Activated CD4-positive, alpha-beta memory T cell treated with anti-CD3 and anti-CD28 coated beads, Interleukin-2, amount 10 ng/mL, durations not matched to agents 7 days and 5 days (primary cell): ENCODE data around the gene BNIP2. TPM values are rescaled to one million over a fixed set of nuclear protein-coding genes. Genes with fewer than 3 reads are reported as not detected.

Experiments
- CTCF ChIA-PET: fragments of 350-600 bp; sonication (Branson Sonifier 250); formaldehyde crosslinking; loops from one replicate; lab custom pipeline; 2021; ENCODE audit warnings: antibody characterized with exemption, inconsistent platforms; lab: Charles Lee
- POLR2A ChIA-PET: fragments of 350-600 bp; sonication (Branson Sonifier 250); formaldehyde crosslinking; loops from one replicate; lab custom pipeline; 2021; ENCODE audit warnings: antibody characterized with exemption; lab: Charles Lee
- DNase-seq: peaks from one replicate; pipeline ENCODE4 v3.0.0-alpha.2; 2020
- H3K27ac Mint-ChIP-seq: one replicate; pipeline ENCODE4 v1.8.0; 2021; ENCODE audit warnings: mild to moderate bottlenecking, mixed read lengths
- H3K27me3 Mint-ChIP-seq: one replicate; pipeline ENCODE4 v1.8.0; 2021; ENCODE audit warnings: mixed read lengths
- H3K36me3 Mint-ChIP-seq: one replicate; pipeline ENCODE4 v1.8.0; 2021; ENCODE audit warnings: low read depth, mixed read lengths
- H3K4me1 Mint-ChIP-seq: one replicate; pipeline ENCODE4 v1.8.0; 2021; ENCODE audit warnings: mixed read lengths
- H3K4me3 Mint-ChIP-seq: one replicate; pipeline ENCODE4 v1.8.0; 2021; ENCODE audit warnings: mild to moderate bottlenecking, mixed read lengths
- H3K9me3 Mint-ChIP-seq: one replicate; pipeline ENCODE4 v1.8.0; 2021; ENCODE audit warnings: mixed read lengths
- total RNA-seq, 2 experiments: library from RNA; stranded (reverse); gene quantifications; one replicate each; pipeline ENCODE4 v1.2.3, GENCODE V29; 2021

The BNIP2 gene
- total RNA-seq, 2 experiments from 2014 or later, result 83.3 to 84.5 TPM

GRCh38 chr15:59685737-59686297, 3.3 kb downstream of the BNIP2 start:
- Mint-ChIP-seq H3K27ac (peak overlapping the region; percentile 70), H3K27me3 (no peaks in the 10 kb centered on the region), H3K9me3 (no peaks in the 10 kb centered on the region), H3K4me3 (peak overlapping the region; percentile 37), H3K36me3 (peaks cover 48% of the 10 kb centered on the region), H3K4me1 (peaks cover 50% of the 10 kb centered on the region)
- ChIA-PET CTCF (no interaction called here), POLR2A (interaction anchor here (0.6 to 2.6 kb wide), 7 partner anchors 13 to 754 kb away, joined by 3 to 17 read pairs (median 3); partner anchors contain the start of gene GTF2A2)
- no peak for DNase-seq

GRCh38 chr15:59680870-59681269, 8.2 kb downstream of the BNIP2 start:
- Mint-ChIP-seq H3K4me3 (no peak overlapping the region), H3K27ac (no peak overlapping the region), H3K9me3 (no peaks in the 10 kb centered on the region), H3K36me3 (peaks cover 73% of the 10 kb centered on the region), H3K4me1 (peaks cover 44% of the 10 kb centered on the region), H3K27me3 (no peaks in the 10 kb centered on the region)
- ChIA-PET POLR2A (interaction anchor here (1.3 to 4.2 kb wide), 3 partner anchors 9 to 23 kb away, joined by 5 to 33 read pairs (median 11); partner anchors contain the start of genes BNIP2 and GTF2A2), CTCF (interaction anchor here (0.7 to 1.0 kb wide), 3 partner anchors 10 to 155 kb away, joined by 3 to 4 read pairs (median 3); no protein-coding TSS in a partner anchor)
- no peak for DNase-seq

GRCh38 chr15:59680346-59680745, 8.8 kb downstream of the BNIP2 start:
- DNase-seq, result no peak
- Mint-ChIP-seq H3K27ac (no peak overlapping the region), H3K27me3 (no peaks in the 10 kb centered on the region), H3K9me3 (no peaks in the 10 kb centered on the region), H3K4me3 (no peak overlapping the region), H3K36me3 (peaks cover 73% of the 10 kb centered on the region), H3K4me1 (peaks cover 38% of the 10 kb centered on the region)
- CTCF ChIA-PET, result interaction anchor here (0.6 to 1.0 kb wide), 3 partner anchors 11 to 155 kb away, joined by 3 read pairs; no protein-coding TSS in a partner anchor
- POLR2A ChIA-PET, result interaction anchor here (1.3 to 4.2 kb wide), 3 partner anchors 9 to 23 kb away, joined by 5 to 33 read pairs (median 11); partner anchors contain the start of genes BNIP2 and GTF2A2

GRCh38 chr15:59678620-59679019, 10.5 kb downstream of the BNIP2 start:
- Mint-ChIP-seq H3K4me1 (peaks cover 23% of the 10 kb centered on the region), H3K27me3 (no peaks in the 10 kb centered on the region), H3K36me3 (peaks cover 76% of the 10 kb centered on the region), H3K9me3 (no peaks in the 10 kb centered on the region), H3K27ac (peak overlapping the region; percentile 77), H3K4me3 (no peak overlapping the region)
- POLR2A ChIA-PET, result interaction anchor here (4.2 kb wide), 1 partner anchor 11 kb away, joined by 33 read pairs; the partner anchor contains the start of gene BNIP2
- CTCF ChIA-PET, result no interaction called here
- no peak for DNase-seq

DNA sequence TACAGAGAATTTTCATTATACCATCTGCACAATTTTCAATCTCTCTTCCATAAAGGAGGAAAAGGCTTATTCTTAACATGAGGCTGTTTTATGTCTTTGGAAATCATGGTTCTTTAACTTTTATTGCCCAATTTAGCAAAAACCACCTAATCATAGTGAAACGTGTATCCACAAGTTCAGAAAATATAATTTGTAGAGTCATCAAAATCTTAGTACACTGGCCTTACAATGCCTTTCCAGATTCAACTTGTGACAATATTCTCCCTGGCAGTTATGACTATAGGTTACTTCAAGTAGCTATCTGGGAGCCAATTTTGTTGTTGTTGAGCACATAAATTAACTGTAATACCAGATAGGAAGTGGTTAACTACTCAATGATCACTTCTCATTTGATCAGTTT, 10.9 kb downstream of the BNIP2 start:
- ChIA-PET POLR2A (interaction anchor here (4.2 kb wide), 1 partner anchor 12 kb away, joined by 33 read pairs; the partner anchor contains the start of gene BNIP2), CTCF (no interaction called here)
- H3K36me3 Mint-ChIP-seq, result peaks cover 76% of the 10 kb centered on the region
- no peaks in the 10 kb centered on the region for H3K9me3 Mint-ChIP-seq
- no peaks in the 10 kb centered on the region for H3K27me3 Mint-ChIP-seq
- no peak overlapping the region for H3K4me3 Mint-ChIP-seq
- H3K27ac Mint-ChIP-seq, result peak overlapping the region; percentile 77
- H3K4me1 Mint-ChIP-seq, result peaks cover 21% of the 10 kb centered on the region
- no peak for DNase-seq

GRCh38 chr15:59676565-59676964, 12.6 kb downstream of the BNIP2 start:
- Mint-ChIP-seq H3K4me3 (no peak overlapping the region), H3K9me3 (no peaks in the 10 kb centered on the region), H3K27me3 (no peaks in the 10 kb centered on the region), H3K36me3 (peaks cover 74% of the 10 kb centered on the region), H3K27ac (no peak overlapping the region), H3K4me1 (peaks cover 28% of the 10 kb centered on the region)
- POLR2A ChIA-PET, result no interaction called here
- CTCF ChIA-PET, result no interaction called here
- no peak for DNase-seq

DNA sequence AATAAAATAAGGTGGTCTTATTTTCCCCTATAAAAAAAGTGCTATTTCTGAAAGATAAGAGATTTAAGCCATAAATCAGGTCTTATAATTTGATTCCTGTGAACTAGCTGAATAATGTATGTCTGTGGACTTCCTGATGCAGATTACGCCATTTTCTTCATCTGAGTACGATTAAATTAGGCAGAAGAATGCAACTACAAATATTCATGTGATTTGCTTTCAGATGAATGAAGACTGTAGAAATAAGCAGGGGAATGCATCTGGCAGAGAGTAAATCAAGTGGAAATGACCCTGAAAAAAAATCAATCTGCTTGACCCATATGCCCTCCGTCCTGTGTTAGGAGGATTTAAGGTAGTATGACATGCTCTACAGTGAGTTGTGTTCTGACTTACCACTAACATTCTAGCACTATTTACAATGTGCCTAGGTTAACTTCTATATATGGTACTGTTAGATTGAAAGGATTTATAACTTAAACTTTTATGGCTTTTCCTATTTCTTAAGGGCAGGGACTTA, 14.7 kb downstream of the BNIP2 start:
- H3K4me1 Mint-ChIP-seq, result peaks cover 22% of the 10 kb centered on the region
- ChIA-PET POLR2A (no interaction called here), CTCF (no interaction called here)
- H3K9me3 Mint-ChIP-seq, result no peaks in the 10 kb centered on the region
- H3K36me3 Mint-ChIP-seq, result peaks cover 73% of the 10 kb centered on the region
- DNase-seq, result no peak
- H3K27me3 Mint-ChIP-seq, result no peaks in the 10 kb centered on the region
- H3K27ac Mint-ChIP-seq, result no peak overlapping the region
- no peak overlapping the region for H3K4me3 Mint-ChIP-seq

DNA sequence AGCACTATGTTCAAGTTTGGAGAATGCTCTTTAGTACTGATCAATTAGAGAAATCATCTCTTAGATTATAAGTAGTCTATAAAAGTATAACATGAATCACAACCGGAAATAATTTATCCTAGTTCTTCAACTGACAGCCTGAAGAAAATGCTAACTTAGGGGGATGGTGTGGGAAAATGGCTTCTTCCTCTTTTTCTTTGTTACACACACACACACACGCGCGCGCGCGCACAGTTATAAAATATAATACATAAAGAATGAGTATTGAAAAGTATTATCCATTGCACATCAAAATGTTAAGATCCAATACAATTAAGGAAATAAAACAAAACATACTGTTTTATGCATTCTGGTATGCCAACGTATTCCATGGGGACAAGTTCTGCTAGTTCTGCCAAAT, 20.6 kb downstream of the BNIP2 start:
- no peak overlapping the region for H3K4me3 Mint-ChIP-seq
- peaks cover 9% of the 10 kb centered on the region for H3K4me1 Mint-ChIP-seq
- no peaks in the 10 kb centered on the region for H3K9me3 Mint-ChIP-seq
- POLR2A ChIA-PET, result interaction anchor here (1.8 to 2.9 kb wide), 2 partner anchors 11 to 20 kb away, joined by 5 to 7 read pairs; partner anchors contain the start of genes BNIP2 and GTF2A2
- peaks cover 55% of the 10 kb centered on the region for H3K36me3 Mint-ChIP-seq
- DNase-seq, result no peak
- no peaks in the 10 kb centered on the region for H3K27me3 Mint-ChIP-seq
- no peak overlapping the region for H3K27ac Mint-ChIP-seq
- CTCF ChIA-PET, result no interaction called here

- Mint-ChIP-seq H3K36me3 (peaks cover 53% of the 10 kb centered on the region), H3K27ac (no peak overlapping the region), H3K4me3 (no peak overlapping the region), H3K9me3 (no peaks in the 10 kb centered on the region), H3K4me1 (peaks cover 9% of the 10 kb centered on the region), H3K27me3 (no peaks in the 10 kb centered on the region)
- ChIA-PET CTCF (no interaction called here), POLR2A (no interaction called here)
- no peak for DNase-seq
Observed at GRCh38 chr15:59662260-59662659, 26.9 kb downstream of the BNIP2 start.

GRCh38 chr15:59659366-59659765, 29.8 kb downstream of the BNIP2 start:
- CTCF ChIA-PET, result no interaction called here
- POLR2A ChIA-PET, result no interaction called here
- DNase-seq, result no peak
- no peaks in the 10 kb centered on the region for H3K9me3 Mint-ChIP-seq
- peaks cover 48% of the 10 kb centered on the region for H3K36me3 Mint-ChIP-seq
- peaks cover 9% of the 10 kb centered on the region for H3K4me1 Mint-ChIP-seq
- H3K27me3 Mint-ChIP-seq, result no peaks in the 10 kb centered on the region
- H3K4me3 Mint-ChIP-seq, result no peak overlapping the region
- H3K27ac Mint-ChIP-seq, result no peak overlapping the region

DNA sequence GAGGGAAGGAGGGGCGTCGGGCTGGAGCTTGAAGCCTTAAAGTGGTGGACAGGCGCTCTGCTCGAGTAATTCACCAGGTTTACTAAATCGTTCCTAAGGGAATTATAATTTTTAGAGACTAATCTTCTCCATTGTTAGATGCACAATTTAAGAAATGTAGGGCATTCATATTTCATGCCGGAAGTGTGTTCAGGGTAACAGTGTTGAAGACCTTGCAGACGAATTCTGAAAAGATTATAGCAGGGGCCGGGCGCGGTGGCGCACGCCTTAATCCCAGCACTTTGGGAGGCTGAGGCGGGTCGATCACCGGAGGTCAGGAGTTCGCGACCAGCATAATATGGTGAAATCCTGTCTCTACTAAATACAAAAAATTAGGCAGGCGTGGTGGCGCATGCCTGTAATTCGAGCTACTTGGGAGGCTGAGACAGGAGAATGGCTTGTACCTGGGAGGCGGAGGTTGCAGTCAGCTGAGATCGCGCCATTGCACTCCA, 31.4 kb downstream of the BNIP2 start:
- peaks cover 41% of the 10 kb centered on the region for H3K36me3 Mint-ChIP-seq
- no peak overlapping the region for H3K4me3 Mint-ChIP-seq
- H3K4me1 Mint-ChIP-seq, result peaks cover 13% of the 10 kb centered on the region
- no peak for DNase-seq
- peaks cover 3% of the 10 kb centered on the region for H3K9me3 Mint-ChIP-seq
- CTCF ChIA-PET, result interaction anchor here (0.9 to 1.2 kb wide), 4 partner anchors 13 to 125 kb away, joined by 3 to 5 read pairs (median 4); partner anchors contain the start of gene BNIP2
- H3K27ac Mint-ChIP-seq, result peak overlapping the region; percentile 82
- POLR2A ChIA-PET, result interaction anchor here (0.8 to 5.4 kb wide), 8 partner anchors 9 to 725 kb away, joined by 3 to 69 read pairs (median 4); partner anchors contain the start of gene BNIP2
- H3K27me3 Mint-ChIP-seq, result no peaks in the 10 kb centered on the region

DNA sequence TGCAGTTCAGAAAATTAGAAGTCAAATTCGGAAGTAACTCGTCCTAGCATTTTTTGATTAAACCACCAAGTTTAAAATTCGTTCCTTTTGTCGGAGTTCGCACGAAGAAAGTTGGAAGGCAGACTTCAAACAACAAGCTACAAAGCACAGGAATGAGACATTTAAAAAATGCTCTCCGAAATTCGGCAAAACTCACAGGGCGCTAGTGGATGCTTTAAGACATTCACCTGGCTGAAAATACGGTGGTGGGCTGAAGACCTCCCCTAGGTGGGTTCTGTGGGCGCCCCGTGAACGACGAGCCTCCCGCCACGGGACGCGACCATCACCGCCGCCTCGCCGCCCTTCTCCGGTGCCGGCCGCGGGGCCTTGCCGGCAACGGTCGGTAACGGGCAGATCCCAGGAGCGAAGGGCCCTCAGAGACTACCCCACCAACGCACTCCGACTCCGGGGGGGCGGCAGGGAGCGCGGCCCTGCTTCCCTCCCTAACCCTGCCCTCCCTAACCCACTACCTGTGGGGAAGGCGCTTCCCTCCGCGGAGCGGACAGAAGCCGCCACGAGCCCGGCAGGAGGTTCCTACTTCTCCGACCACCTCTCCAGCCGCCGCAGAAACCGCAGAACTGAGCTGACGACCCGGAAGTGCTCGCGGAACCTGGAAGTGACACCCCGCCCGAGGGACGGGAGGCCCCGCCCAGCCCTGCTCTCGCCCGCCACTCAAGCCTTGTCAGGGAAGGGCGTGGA, 32.1 kb downstream of the BNIP2 start, which contains the start of gene GTF2A2:
GTF2A2 (minus strand) TSS at position 619 of the 738 bp plus-strand sequence. CDS start 5,238 bp downstream, outside the sequence.
- H3K36me3 Mint-ChIP-seq, result peaks cover 44% of the 10 kb centered on the region
- H3K9me3 Mint-ChIP-seq, result peaks cover 3% of the 10 kb centered on the region
- ChIA-PET CTCF (interaction anchor here (0.9 to 1.5 kb wide), 4 partner anchors 13 to 124 kb away, joined by 3 to 5 read pairs (median 4); partner anchors contain the start of gene BNIP2), POLR2A (interaction anchor here (0.6 to 5.4 kb wide), 10 partner anchors 10 to 796 kb away, joined by 3 to 69 read pairs (median 4); partner anchors contain the start of gene BNIP2)
- H3K4me1 Mint-ChIP-seq, result peaks cover 13% of the 10 kb centered on the region
- H3K27ac Mint-ChIP-seq, result peak within 1 kb of the TSS; percentile 82
- no peak within 1 kb of the TSS for H3K4me3 Mint-ChIP-seq
- H3K27me3 Mint-ChIP-seq, result no peaks in the 10 kb centered on the region
- DNase-seq, result peak; percentile 97
